Upper lobe of left lung (tissue), 4 donors: Measurements from ENCODE around the gene FOXO1.

Experiments used
- EP300 ChIP-seq, 4 donors: sonication (generic); formaldehyde crosslinking; IDR thresholded peaks; one replicate each; pipeline ENCODE4 v1.5.1; 2017; ENCODE audit warnings: antibody characterized with exemption in 4 of 4, control low read depth in 2 of 4
- POLR2A ChIP-seq, 4 donors: fragments of 450-650 bp; IDR thresholded peaks; one replicate each; pipeline ENCODE4 v1.5.1; 2016 to 2017; ENCODE audit warnings: antibody characterized with exemption in 4 of 4, mild to moderate bottlenecking in 2 of 4
- POLR2AphosphoS5 ChIP-seq, 2 donors: sonication (generic); formaldehyde crosslinking; IDR thresholded peaks; one replicate each; pipeline ENCODE4 v1.5.1; 2017; ENCODE audit warnings: antibody characterized with exemption in 2 of 2
- TF ChIP-seq, protein P1 (sequence below), 6 experiments: fragments of 450-650 bp in 4 of 6; fragments of 200-600 bp in 2 of 6; sonication (generic) in 2 of 6; IDR thresholded peaks; one replicate each; pipeline ENCODE4 v1.5.1; 2016 to 2019; ENCODE audit warnings: antibody characterized with exemption in 6 of 6

DNA sequence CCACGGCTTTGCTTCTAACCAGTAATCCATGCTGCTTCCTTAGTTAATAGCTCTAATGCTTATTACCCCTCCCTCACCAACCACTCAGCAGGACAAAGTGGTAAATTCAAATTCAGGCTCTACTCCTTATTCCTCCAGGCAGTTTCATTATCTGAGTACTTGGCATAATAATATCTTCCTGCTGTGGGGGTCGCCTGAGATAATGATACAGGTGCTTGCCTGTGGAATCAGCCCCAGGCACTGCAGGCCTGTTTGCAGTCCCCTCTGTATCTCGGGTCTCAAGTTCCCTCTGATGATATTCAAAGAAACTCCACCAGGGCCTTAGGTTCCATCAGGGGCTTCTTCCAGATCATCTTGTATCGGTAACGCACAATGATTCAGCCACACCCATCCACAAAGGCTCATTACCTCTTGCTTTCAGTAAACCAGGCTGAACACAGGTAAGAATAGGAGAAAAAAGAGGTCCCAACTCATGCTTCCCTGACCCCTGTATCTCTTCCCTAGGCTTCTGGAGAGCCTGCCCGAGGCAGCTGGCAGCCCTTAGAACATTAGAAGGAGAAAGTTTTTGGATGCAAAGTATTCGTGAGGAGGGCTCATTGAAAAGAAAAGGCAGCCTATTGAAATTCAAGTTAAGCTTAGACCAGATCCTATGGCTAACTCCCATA lies 14.3 kb upstream of the FOXO1 start:
- TF ChIP-seq, protein P1, sequence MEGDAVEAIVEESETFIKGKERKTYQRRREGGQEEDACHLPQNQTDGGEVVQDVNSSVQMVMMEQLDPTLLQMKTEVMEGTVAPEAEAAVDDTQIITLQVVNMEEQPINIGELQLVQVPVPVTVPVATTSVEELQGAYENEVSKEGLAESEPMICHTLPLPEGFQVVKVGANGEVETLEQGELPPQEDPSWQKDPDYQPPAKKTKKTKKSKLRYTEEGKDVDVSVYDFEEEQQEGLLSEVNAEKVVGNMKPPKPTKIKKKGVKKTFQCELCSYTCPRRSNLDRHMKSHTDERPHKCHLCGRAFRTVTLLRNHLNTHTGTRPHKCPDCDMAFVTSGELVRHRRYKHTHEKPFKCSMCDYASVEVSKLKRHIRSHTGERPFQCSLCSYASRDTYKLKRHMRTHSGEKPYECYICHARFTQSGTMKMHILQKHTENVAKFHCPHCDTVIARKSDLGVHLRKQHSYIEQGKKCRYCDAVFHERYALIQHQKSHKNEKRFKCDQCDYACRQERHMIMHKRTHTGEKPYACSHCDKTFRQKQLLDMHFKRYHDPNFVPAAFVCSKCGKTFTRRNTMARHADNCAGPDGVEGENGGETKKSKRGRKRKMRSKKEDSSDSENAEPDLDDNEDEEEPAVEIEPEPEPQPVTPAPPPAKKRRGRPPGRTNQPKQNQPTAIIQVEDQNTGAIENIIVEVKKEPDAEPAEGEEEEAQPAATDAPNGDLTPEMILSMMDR (IDR thresholded peaks at IDR 0.05), result no peak
- no peak for TF ChIP-seq POLR2A (IDR thresholded peaks at IDR 0.05)
- TF ChIP-seq POLR2AphosphoS5 (IDR thresholded peaks at IDR 0.05), result no peak
- no peak for TF ChIP-seq EP300 (IDR thresholded peaks at IDR 0.05)
